ENCODE data around the gene IGHMBP2. TPM values are rescaled to one million over a fixed set of nuclear protein-coding genes. Genes with fewer than 3 reads are reported as not detected.

The IGHMBP2 gene
- total RNA-seq, 6 experiments from 2014 or later: 5.8 to 21.2 (median 11.5) TPM

DNA sequence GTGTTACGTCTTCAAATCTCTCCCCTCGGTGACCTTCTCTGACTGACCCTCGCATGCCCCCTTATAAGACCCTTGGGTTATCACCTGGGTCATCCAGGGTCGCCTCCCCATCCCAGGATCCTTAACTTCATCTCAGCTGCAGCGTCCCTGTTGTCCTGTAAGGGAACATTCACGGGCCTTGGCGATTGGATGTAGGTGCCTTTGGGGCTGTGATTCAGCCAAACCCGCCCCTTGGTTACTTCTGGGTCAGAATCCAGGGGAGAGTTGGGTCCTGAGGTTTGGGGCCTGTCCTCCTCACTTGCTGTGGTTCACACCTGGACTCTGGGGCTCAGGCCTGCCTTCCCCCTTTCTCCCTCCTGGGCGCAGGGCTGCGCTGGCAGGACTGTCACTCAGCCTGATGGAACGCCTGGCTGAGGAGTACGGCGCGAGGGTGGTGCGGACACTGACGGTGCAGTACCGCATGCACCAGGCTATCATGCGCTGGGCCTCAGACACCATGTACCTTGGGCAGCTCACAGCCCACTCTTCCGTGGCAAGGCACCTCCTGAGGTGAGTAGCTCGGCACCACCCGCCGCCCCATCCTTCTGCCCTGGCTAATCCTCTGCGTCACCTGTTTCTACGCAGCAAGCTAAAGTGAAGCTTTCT, 29.4 kb downstream of the IGHMBP2 start:
- 95% methylated on average over 7 of the region's 24 CpGs for WGBS (ENCODE audit: insufficient coverage, low coverage, low lambda C conversion rate, missing lambda C conversion rate)
- Histone ChIP-seq H3K4me3 (no peak overlapping the region), H3K4me1 (no peaks in the 10 kb centered on the region), H3K27ac (no peak overlapping the region), H3K27me3 (no peaks in the 10 kb centered on the region), H3K36me3 (peaks cover 0 to 66% (median 32%) of the 10 kb centered on the region in 4 donors), H3K9me3 (no peaks in the 10 kb centered on the region)
- TF ChIP-seq, protein P1, sequence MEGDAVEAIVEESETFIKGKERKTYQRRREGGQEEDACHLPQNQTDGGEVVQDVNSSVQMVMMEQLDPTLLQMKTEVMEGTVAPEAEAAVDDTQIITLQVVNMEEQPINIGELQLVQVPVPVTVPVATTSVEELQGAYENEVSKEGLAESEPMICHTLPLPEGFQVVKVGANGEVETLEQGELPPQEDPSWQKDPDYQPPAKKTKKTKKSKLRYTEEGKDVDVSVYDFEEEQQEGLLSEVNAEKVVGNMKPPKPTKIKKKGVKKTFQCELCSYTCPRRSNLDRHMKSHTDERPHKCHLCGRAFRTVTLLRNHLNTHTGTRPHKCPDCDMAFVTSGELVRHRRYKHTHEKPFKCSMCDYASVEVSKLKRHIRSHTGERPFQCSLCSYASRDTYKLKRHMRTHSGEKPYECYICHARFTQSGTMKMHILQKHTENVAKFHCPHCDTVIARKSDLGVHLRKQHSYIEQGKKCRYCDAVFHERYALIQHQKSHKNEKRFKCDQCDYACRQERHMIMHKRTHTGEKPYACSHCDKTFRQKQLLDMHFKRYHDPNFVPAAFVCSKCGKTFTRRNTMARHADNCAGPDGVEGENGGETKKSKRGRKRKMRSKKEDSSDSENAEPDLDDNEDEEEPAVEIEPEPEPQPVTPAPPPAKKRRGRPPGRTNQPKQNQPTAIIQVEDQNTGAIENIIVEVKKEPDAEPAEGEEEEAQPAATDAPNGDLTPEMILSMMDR (IDR thresholded peaks at IDR 0.05): no peak
- TF ChIP-seq POLR2A (IDR thresholded peaks at IDR 0.05): no peak
- intact Hi-C loops (cut with DNase I): no loop called here
- DNase-seq (no peak), ATAC-seq (no peak)

DNA sequence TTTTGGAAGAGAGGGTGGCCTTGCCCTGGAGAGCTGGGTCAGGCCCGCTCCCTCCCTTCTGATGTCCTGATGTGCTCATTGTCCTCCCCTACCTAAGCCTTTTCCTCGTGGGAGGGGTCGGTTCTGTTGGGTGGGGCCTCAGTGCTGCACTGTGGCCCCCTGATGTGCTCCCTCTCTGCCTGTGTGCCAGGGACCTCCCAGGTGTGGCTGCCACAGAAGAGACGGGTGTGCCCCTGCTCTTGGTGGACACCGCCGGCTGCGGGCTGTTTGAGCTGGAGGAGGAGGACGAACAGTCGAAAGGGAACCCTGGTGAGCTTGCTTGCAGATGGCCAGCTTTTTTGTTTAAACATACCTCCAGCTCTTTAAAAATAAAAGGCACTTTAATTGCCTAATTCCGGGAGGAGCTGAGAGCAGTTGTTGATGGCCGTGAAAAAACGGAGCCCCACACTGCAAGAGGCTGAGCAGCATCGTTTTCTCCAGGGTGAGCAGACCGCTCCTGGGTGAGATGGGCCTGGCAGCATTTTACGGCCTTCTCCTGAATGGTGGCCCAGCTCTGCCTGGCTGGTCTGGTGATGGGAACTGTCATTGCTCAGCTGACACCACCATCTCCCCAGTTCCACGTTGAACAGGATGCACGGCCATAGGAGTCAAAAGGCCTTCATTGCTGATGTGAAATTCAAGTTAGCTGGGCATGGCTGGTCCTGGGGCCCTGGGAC, 30.1 kb downstream of the IGHMBP2 start:
- peaks cover 0 to 68% (median 29%) of the 10 kb centered on the region in 4 donors for H3K36me3 ChIP-seq
- ATAC-seq: no peak

GRCh38 chr11:68934321-68934645, 30.6 kb downstream of the IGHMBP2 start:
- DNase-seq: peak in 1 of 3 donors; percentile 14
- Histone ChIP-seq H3K9me3 (no peaks in the 10 kb centered on the region), H3K4me1 (no peaks in the 10 kb centered on the region), H3K27ac (no peak overlapping the region), H3K4me3 (no peak overlapping the region), H3K27me3 (no peaks in the 10 kb centered on the region), H3K36me3 (peaks cover 0 to 64% (median 26%) of the 10 kb centered on the region in 4 donors)
- ATAC-seq: no peak
- TF ChIP-seq, protein P1 (IDR thresholded peaks at IDR 0.05): no peak
- no peak for TF ChIP-seq POLR2A (IDR thresholded peaks at IDR 0.05)
- 97% methylated on average over 6 of the region's 12 CpGs for WGBS (ENCODE audit: insufficient coverage, low coverage, low lambda C conversion rate, missing lambda C conversion rate)
- intact Hi-C loops (cut with DNase I): no loop called here

More for the DNA sequence above, 30.1 kb downstream of the IGHMBP2 start:
- Histone ChIP-seq H3K9me3 (no peaks in the 10 kb centered on the region), H3K4me1 (no peaks in the 10 kb centered on the region), H3K4me3 (no peak overlapping the region), H3K27ac (no peak overlapping the region), H3K27me3 (no peaks in the 10 kb centered on the region)
- WGBS (ENCODE audit: insufficient coverage, low coverage, low lambda C conversion rate, missing lambda C conversion rate): 91% methylated on average over 7 of the region's 17 CpGs
- no peak for TF ChIP-seq POLR2A (IDR thresholded peaks at IDR 0.05)
- no peak for DNase-seq
- intact Hi-C loops (cut with DNase I): no loop called here

GRCh38 chr11:68934666-68935065, 31.0 kb downstream of the IGHMBP2 start:
- no peaks in the 10 kb centered on the region for H3K27me3 ChIP-seq
- no peaks in the 10 kb centered on the region for H3K4me1 ChIP-seq
- H3K4me3 ChIP-seq: no peak overlapping the region
- TF ChIP-seq, protein P1 (IDR thresholded peaks at IDR 0.05): no peak
- no peak for TF ChIP-seq POLR2A (IDR thresholded peaks at IDR 0.05)
- DNase-seq: no peak
- ATAC-seq: no peak
- WGBS (ENCODE audit: insufficient coverage, low coverage, low lambda C conversion rate, missing lambda C conversion rate): 95% methylated on average over 6 of the region's 13 CpGs
- intact Hi-C loops (cut with DNase I): no loop called here
- peaks cover 0 to 60% (median 22%) of the 10 kb centered on the region in 4 donors for H3K36me3 ChIP-seq
- H3K27ac ChIP-seq: no peak overlapping the region
- no peaks in the 10 kb centered on the region for H3K9me3 ChIP-seq

GRCh38 chr11:68935066-68935465, 31.4 kb downstream of the IGHMBP2 start:
- H3K36me3 ChIP-seq: peaks cover 0 to 56% (median 20%) of the 10 kb centered on the region in 4 donors
- H3K4me3 ChIP-seq: no peak overlapping the region
- no peaks in the 10 kb centered on the region for H3K9me3 ChIP-seq
- WGBS (ENCODE audit: insufficient coverage, low coverage, low lambda C conversion rate, missing lambda C conversion rate): 100% methylated on average over 3 of the region's 15 CpGs
- no peak for ATAC-seq
- DNase-seq: peak in 1 of 3 donors; percentile 29
- H3K27ac ChIP-seq: no peak overlapping the region
- no peaks in the 10 kb centered on the region for H3K27me3 ChIP-seq
- TF ChIP-seq, protein P1 (IDR thresholded peaks at IDR 0.05): no peak
- TF ChIP-seq POLR2A (IDR thresholded peaks at IDR 0.05): no peak
- H3K4me1 ChIP-seq: no peaks in the 10 kb centered on the region
- intact Hi-C loops (cut with DNase I): no loop called here
